H1 (cell line): Measurements from ENCODE around the gene EWSR1. TPM values are rescaled to one million over a fixed set of nuclear protein-coding genes. Genes with fewer than 3 reads are reported as not detected.

Experiments used
- ATF3 ChIP-seq: IDR thresholded peaks from 2 replicates; pipeline ENCODE4 v1.6.1; 2011; ENCODE audit warnings: low read depth, mild to moderate bottlenecking, low read length; ENCODE audit not compliant: insufficient read depth
- BCL11A ChIP-seq, 2 experiments: IDR thresholded peaks; one replicate each; pipeline ENCODE4 v1.6.1; 2011; ENCODE audit warnings: low read depth in 2 of 2, low read length in 2 of 2, mild to moderate bottlenecking in 2 of 2
- CBX5 ChIP-seq: fragments of 300-800, 300-1000 bp; sonication (generic); IDR thresholded peaks from 2 replicates; pipeline ENCODE4 v1.7.1; 2016; ENCODE audit warnings: antibody characterized with exemption, low read length, low read depth
- CHD1 ChIP-seq: IDR thresholded peaks from 2 replicates; pipeline ENCODE4 v1.6.1; 2012; ENCODE audit warnings: low read depth, low read length, improper control_type of control experiment
- EZH2 ChIP-seq: fragments of 200-600 bp; sonication (generic); IDR thresholded peaks from 2 replicates; pipeline ENCODE4 v1.7.1; 2012; ENCODE audit warnings: low read depth, mild to moderate bottlenecking, moderate library complexity, low read length, inconsistent platforms; ENCODE audit not compliant: severe bottlenecking
- FOSL1 ChIP-seq: IDR thresholded peaks from 2 replicates; pipeline ENCODE4 v1.6.1; 2011; ENCODE audit warnings: mild to moderate bottlenecking, low read depth, low read length, moderate library complexity; ENCODE audit not compliant: insufficient read depth
- GTF2F1 ChIP-seq: IDR thresholded peaks from 2 replicates; pipeline ENCODE4 v1.6.1; 2012; ENCODE audit warnings: low read depth, low read length, improper control_type of control experiment, borderline replicate concordance
- HDAC2 ChIP-seq, 2 experiments: fragments of 300-600 bp in 1 of 2; sonication (generic) in 1 of 2; IDR thresholded peaks; 2 replicates each; pipeline ENCODE4 v1.6.1; 2011 to 2012; ENCODE audit warnings: low read depth in 2 of 2, low read length in 2 of 2, mild to moderate bottlenecking in 2 of 2, moderate library complexity in 2 of 2, borderline replicate concordance in 1 of 2, inconsistent platforms in 1 of 2
- HDAC6 ChIP-seq: IDR thresholded peaks from one replicate; pipeline ENCODE4 v1.7.1; 2012; ENCODE audit warnings: low read depth, mild to moderate bottlenecking, inconsistent platforms, low read length, moderate library complexity
- JUN ChIP-seq: IDR thresholded peaks from 2 replicates; pipeline ENCODE4 v1.6.1; 2011; ENCODE audit warnings: low read depth, mild to moderate bottlenecking, improper control_type of control experiment, low read length
- KDM1A ChIP-seq: fragments of 200-600, 300-600 bp; sonication (generic); IDR thresholded peaks from 2 replicates; pipeline ENCODE4 v1.7.1; 2016; ENCODE audit warnings: mild to moderate bottlenecking, low read length, borderline replicate concordance
- KDM4A ChIP-seq: IDR thresholded peaks from one replicate; pipeline ENCODE4 v1.7.1; 2012; ENCODE audit warnings: low read depth, mild to moderate bottlenecking, moderate library complexity, low read length, inconsistent platforms; ENCODE audit not compliant: severe bottlenecking
- MAX ChIP-seq: IDR thresholded peaks from 2 replicates; pipeline ENCODE4 v1.6.1; 2012; ENCODE audit warnings: inconsistent platforms
- NANOG ChIP-seq: IDR thresholded peaks from 2 replicates; pipeline ENCODE4 v1.6.1; 2011; ENCODE audit warnings: low read length, low read depth, mild to moderate bottlenecking, inconsistent platforms; ENCODE audit not compliant: insufficient read depth, poor library complexity, severe bottlenecking
- PHF8 ChIP-seq: fragments of 200-600 bp; sonication (generic); conservative IDR thresholded peaks from 2 replicates; pipeline ENCODE4 v1.7.1; 2012; ENCODE audit warnings: low read depth, mild to moderate bottlenecking, inconsistent platforms, low read length, moderate library complexity
- POLR2AphosphoS5 ChIP-seq: IDR thresholded peaks from 2 replicates; pipeline ENCODE4 v1.6.1; 2011; ENCODE audit warnings: low read depth, low read length
- POU5F1 ChIP-seq: IDR thresholded peaks from 2 replicates; pipeline ENCODE4 v1.6.1; 2011; ENCODE audit warnings: low read depth, mild to moderate bottlenecking, low read length, moderate library complexity
- RNF2 ChIP-seq: fragments of 200-900, 300-1000 bp; sonication (generic); IDR thresholded peaks from 2 replicates; pipeline ENCODE4 v1.7.1; 2016; ENCODE audit warnings: borderline replicate concordance, low read depth, mild to moderate bottlenecking, antibody characterized with exemption, low read length; ENCODE audit not compliant: poor library complexity, severe bottlenecking; ENCODE audit errors: missing control alignments
- SP1 ChIP-seq: IDR thresholded peaks from 2 replicates; pipeline ENCODE4 v1.6.1; 2011; ENCODE audit warnings: low read depth, low read length
- SP2 ChIP-seq: IDR thresholded peaks from 2 replicates; pipeline ENCODE4 v1.6.1; 2012; ENCODE audit warnings: mild to moderate bottlenecking, low read length, inconsistent platforms
- SUZ12 ChIP-seq: fragments of 200-600 bp; sonication (generic); IDR thresholded peaks from 2 replicates; pipeline ENCODE4 v1.6.1; 2012; ENCODE audit warnings: mild to moderate bottlenecking, inconsistent platforms, low read length, moderate library complexity, mixed read lengths
- TBP ChIP-seq: IDR thresholded peaks from 2 replicates; pipeline ENCODE4 v1.6.1; 2011; ENCODE audit warnings: low read depth, low read length, improper control_type of control experiment
- YY1 ChIP-seq: IDR thresholded peaks from 2 replicates; pipeline ENCODE4 v1.6.1; 2011; ENCODE audit warnings: low read depth, mild to moderate bottlenecking, low read length
- polyA plus RNA-seq, 7 experiments: library from polyadenylated mRNA; depleted of rRNA in 3 of 7; stranded (reverse) in 5 of 7; unstranded in 2 of 7; fragments of >200 nt in 5 of 7; fragments of 200-250 nt in 2 of 7; gene quantifications; 1 replicate in 5 of 7; 2 replicates in 1 of 7; 4 replicates in 1 of 7; pipeline versions ENCODE4 v1.2.1 to v1.2.3, GENCODE V29; 2011 to 2013; ENCODE audit warnings: missing spikeins in 2 of 7, mixed read lengths in 2 of 7
- total RNA-seq: library from RNA; stranded (reverse); fragmentation: NEBNext Ultra II Directional; extraction: Animal tissue kit (Norgen Biotek cat#: 25700); gene quantifications from 2 replicates; pipeline ENCODE4 v1.2.1, GENCODE V29; 2021

The EWSR1 gene
- total and polyA plus RNA-seq, 2 of the 8 experiments (the other 6 are each of a cell fraction or from before 2014, with no cell fraction given) = 387 to 930 TPM

GRCh38 chr22:29306175-29306834 is 38.2 kb downstream of the EWSR1 start, which contains the start of gene GAS2L1 (continued):
- TF ChIP-seq FOSL1 = no peak
- no peak for TF ChIP-seq POU5F1
- no peak for TF ChIP-seq NANOG
- no peak for TF ChIP-seq RNF2
- TF ChIP-seq CBX5 = no peak
- TF ChIP-seq SP1 = no peak
- TF ChIP-seq GTF2F1 = no peak
- TF ChIP-seq SP2 = no peak
- peak; percentile 40 for TF ChIP-seq KDM4A
- no peak for TF ChIP-seq ATF3
- no peak for TF ChIP-seq MAX
- TF ChIP-seq HDAC2 (IDR thresholded peaks at IDR 0.05; ENCODE audit: borderline replicate concordance in 1 of 2, low read depth in 2 of 2, low read length in 2 of 2) = peak in 1 of 2 experiments; percentile 44; a peak in 1 of 4 replicates
- TF ChIP-seq POLR2AphosphoS5 = no peak
- no peak for TF ChIP-seq EZH2
- TF ChIP-seq HDAC6 = no peak
- 0 out of 2 replicates have a peak, but pooled peaks have one; percentile 18 for TF ChIP-seq SUZ12
- TF ChIP-seq CHD1 = no peak
- 0 out of 2 replicates have a peak, but pooled peaks have one; percentile 32 for TF ChIP-seq PHF8
- 0 out of 2 replicates have a peak, but pooled peaks have one; percentile 31 for TF ChIP-seq YY1
- no peak for TF ChIP-seq TBP
- TF ChIP-seq BCL11A (IDR thresholded peaks at IDR 0.05; ENCODE audit: low read depth in 2 of 2, low read length in 2 of 2) = no peak
- TF ChIP-seq JUN = no peak
- no peak; the same call in 1 of the 2 replicates for TF ChIP-seq KDM1A
